Liver (tissue), 9 donors: ENCODE data around the gene FLII. TPM values are rescaled to one million over a fixed set of nuclear protein-coding genes. Genes with fewer than 3 reads are reported as not detected.

Source experiments
- DNase-seq: peaks from one replicate; pipeline ENCODE4 v3.0.0-alpha.2; 2017; ENCODE audit warnings: low spot score
- H3K27ac ChIP-seq, 2 donors: one replicate each; pipeline ENCODE4 v1.7.0; 2013; ENCODE audit warnings: inconsistent platforms in 2 of 2, low read length in 2 of 2, control low read depth in 1 of 2, low read depth in 1 of 2, mild to moderate bottlenecking in 1 of 2
- H3K27me3 ChIP-seq, 4 donors: one replicate each; pipeline versions ENCODE4 v1.6.1 to v1.7.0; 2013; ENCODE audit warnings: low read length in 3 of 4, inconsistent platforms in 1 of 4, mild to moderate bottlenecking in 1 of 4, moderate library complexity in 1 of 4; ENCODE audit not compliant: control insufficient read depth in 4 of 4, insufficient read depth in 4 of 4
- H3K36me3 ChIP-seq, 4 donors: one replicate each; pipeline versions ENCODE4 v1.6.1 to v1.7.0; 2013; ENCODE audit warnings: low read length in 3 of 4, mild to moderate bottlenecking in 3 of 4, low read depth in 1 of 4, moderate library complexity in 1 of 4; ENCODE audit not compliant: control insufficient read depth in 4 of 4, insufficient read depth in 3 of 4
- H3K4me1 ChIP-seq, 4 donors: one replicate each; pipeline versions ENCODE4 v1.6.1 to v1.7.0; 2013; ENCODE audit warnings: low read length in 3 of 4, mild to moderate bottlenecking in 3 of 4, moderate library complexity in 1 of 4; ENCODE audit not compliant: control insufficient read depth in 4 of 4, insufficient read depth in 4 of 4
- H3K4me3 ChIP-seq, 3 donors: one replicate each; pipeline versions ENCODE4 v1.6.1 to v1.7.0; 2013; ENCODE audit warnings: low read length in 3 of 3, control low read depth in 1 of 3, low read depth in 1 of 3, mild to moderate bottlenecking in 1 of 3
- H3K9ac ChIP-seq, 2 donors: one replicate each; pipeline ENCODE4 v1.7.0; 2013; ENCODE audit warnings: low read length in 2 of 2, mild to moderate bottlenecking in 2 of 2, moderate library complexity in 2 of 2, control low read depth in 1 of 2, low read depth in 1 of 2
- H3K9me3 ChIP-seq, 4 donors: one replicate each; pipeline versions ENCODE4 v1.6.1 to v1.7.0; 2013; ENCODE audit warnings: low read length in 3 of 4; ENCODE audit not compliant: control insufficient read depth in 4 of 4
- FOXA1 ChIP-seq: IDR thresholded peaks from 2 replicates; pipeline ENCODE4 v1.6.1; 2016; ENCODE audit warnings: antibody characterized with exemption
- HNF4G ChIP-seq: IDR thresholded peaks from 2 replicates; pipeline ENCODE4 v1.6.1; 2016; ENCODE audit warnings: antibody characterized with exemption
- NR2F2 ChIP-seq: IDR thresholded peaks from 2 replicates; pipeline ENCODE4 v1.6.1; 2016; ENCODE audit warnings: antibody characterized with exemption
- RAD21 ChIP-seq, 2 donors: IDR thresholded peaks; 2 replicates each; pipeline ENCODE4 v1.6.1; 2016; ENCODE audit warnings: antibody characterized with exemption in 2 of 2, mild to moderate bottlenecking in 2 of 2
- REST ChIP-seq: IDR thresholded peaks from 2 replicates; pipeline ENCODE4 v1.6.1; 2016; ENCODE audit warnings: antibody characterized with exemption, mild to moderate bottlenecking
- RXRA ChIP-seq, 2 donors: IDR thresholded peaks; 2 replicates each; pipeline ENCODE4 v1.6.1; 2017 to 2018; ENCODE audit warnings: antibody characterized with exemption in 2 of 2, mild to moderate bottlenecking in 1 of 2
- TAF1 ChIP-seq: conservative IDR thresholded peaks from 2 replicates; pipeline ENCODE4 v1.6.1; 2016; ENCODE audit warnings: antibody characterized with exemption, mild to moderate bottlenecking
- WGBS: extraction: QIAGEN DNeasy Blood & Tissue Kit; methylation state at CpG from one replicate; pipeline ENCODE4 v1.1.7; 2013; 5-methylcytosine and 5-hydroxymethylcytosine counted together
- polyA plus RNA-seq, 2 donors: library from polyadenylated mRNA; stranded (reverse) in 1 of 2; unstranded in 1 of 2; fragments of 200-250 nt in 1 of 2; fragments of >200 nt in 1 of 2; fragmentation: Nextera tagmentation in 1 of 2; extraction: Ambion mirVana in 1 of 2; gene quantifications; one replicate each; pipeline versions ENCODE4 v1.2.1 to v1.2.3, GENCODE V29; 2013 to 2015
- total RNA-seq, 2 donors: library from RNA; depleted of rRNA; stranded (reverse); fragments of >200 nt; gene quantifications; one replicate each; pipeline ENCODE4 v1.2.3, GENCODE V29; 2014
- TF ChIP-seq, protein P1 (sequence below): fragments of 150-350 bp; IDR thresholded peaks from 2 replicates; pipeline ENCODE4 v1.5.1; 2017; ENCODE audit warnings: improper control_type of control experiment, low read depth, low read length; ENCODE audit not compliant: missing input control
- TF ChIP-seq, protein P2 (sequence below): IDR thresholded peaks from 2 replicates; pipeline ENCODE4 v1.6.1; 2016; ENCODE audit warnings: antibody characterized with exemption
- donor health status: healthy.
- donor health status: healthy.
- donor health status: healthy.
- donor health status: healthy.
- donor health status: healthy.

Gene FLII
- total and polyA plus RNA-seq, 4 donors: 49.3 to 90.9 (median 76.3) TPM

GRCh38 chr17:18197535-18198194 lies 60.9 kb downstream of the FLII start:
- Histone ChIP-seq H3K36me3 (peaks cover 5 to 45% (median 27%) of the 10 kb centered on the region in 4 donors), H3K27ac (no peak overlapping the region), H3K27me3 (no peaks in the 10 kb centered on the region), H3K9me3 (no peaks in the 10 kb centered on the region), H3K9ac (no peak overlapping the region), H3K4me1 (peaks cover 0 to 17% (median 5%) of the 10 kb centered on the region in 4 donors), H3K4me3 (no peak overlapping the region)
- DNase-seq: no peak
- no peak for TF ChIP-seq REST
- no peak for TF ChIP-seq FOXA1
- TF ChIP-seq HNF4G: no peak
- TF ChIP-seq TAF1: no peak
- no peak for TF ChIP-seq RAD21 (IDR thresholded peaks at IDR 0.05)
- TF ChIP-seq RXRA (IDR thresholded peaks at IDR 0.05): no peak
- TF ChIP-seq NR2F2: no peak
- WGBS: 90% methylated on average over 3 of the region's 3 CpGs

GRCh38 chr17:18195246-18195645 lies 63.3 kb downstream of the FLII start:
- H3K9me3 ChIP-seq: no peaks in the 10 kb centered on the region
- no peak overlapping the region for H3K4me3 ChIP-seq
- no peak for DNase-seq
- no peak overlapping the region for H3K27ac ChIP-seq
- H3K27me3 ChIP-seq: no peaks in the 10 kb centered on the region
- WGBS: 93% methylated on average over 5 of the region's 5 CpGs
- H3K9ac ChIP-seq: no peak overlapping the region
- peaks cover 5 to 39% (median 23%) of the 10 kb centered on the region in 4 donors for H3K36me3 ChIP-seq
- TF ChIP-seq RXRA (IDR thresholded peaks at IDR 0.05) (no peak), REST (no peak)
- TF ChIP-seq, protein P1, sequence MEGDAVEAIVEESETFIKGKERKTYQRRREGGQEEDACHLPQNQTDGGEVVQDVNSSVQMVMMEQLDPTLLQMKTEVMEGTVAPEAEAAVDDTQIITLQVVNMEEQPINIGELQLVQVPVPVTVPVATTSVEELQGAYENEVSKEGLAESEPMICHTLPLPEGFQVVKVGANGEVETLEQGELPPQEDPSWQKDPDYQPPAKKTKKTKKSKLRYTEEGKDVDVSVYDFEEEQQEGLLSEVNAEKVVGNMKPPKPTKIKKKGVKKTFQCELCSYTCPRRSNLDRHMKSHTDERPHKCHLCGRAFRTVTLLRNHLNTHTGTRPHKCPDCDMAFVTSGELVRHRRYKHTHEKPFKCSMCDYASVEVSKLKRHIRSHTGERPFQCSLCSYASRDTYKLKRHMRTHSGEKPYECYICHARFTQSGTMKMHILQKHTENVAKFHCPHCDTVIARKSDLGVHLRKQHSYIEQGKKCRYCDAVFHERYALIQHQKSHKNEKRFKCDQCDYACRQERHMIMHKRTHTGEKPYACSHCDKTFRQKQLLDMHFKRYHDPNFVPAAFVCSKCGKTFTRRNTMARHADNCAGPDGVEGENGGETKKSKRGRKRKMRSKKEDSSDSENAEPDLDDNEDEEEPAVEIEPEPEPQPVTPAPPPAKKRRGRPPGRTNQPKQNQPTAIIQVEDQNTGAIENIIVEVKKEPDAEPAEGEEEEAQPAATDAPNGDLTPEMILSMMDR: no peak
- TF ChIP-seq, protein P2, sequence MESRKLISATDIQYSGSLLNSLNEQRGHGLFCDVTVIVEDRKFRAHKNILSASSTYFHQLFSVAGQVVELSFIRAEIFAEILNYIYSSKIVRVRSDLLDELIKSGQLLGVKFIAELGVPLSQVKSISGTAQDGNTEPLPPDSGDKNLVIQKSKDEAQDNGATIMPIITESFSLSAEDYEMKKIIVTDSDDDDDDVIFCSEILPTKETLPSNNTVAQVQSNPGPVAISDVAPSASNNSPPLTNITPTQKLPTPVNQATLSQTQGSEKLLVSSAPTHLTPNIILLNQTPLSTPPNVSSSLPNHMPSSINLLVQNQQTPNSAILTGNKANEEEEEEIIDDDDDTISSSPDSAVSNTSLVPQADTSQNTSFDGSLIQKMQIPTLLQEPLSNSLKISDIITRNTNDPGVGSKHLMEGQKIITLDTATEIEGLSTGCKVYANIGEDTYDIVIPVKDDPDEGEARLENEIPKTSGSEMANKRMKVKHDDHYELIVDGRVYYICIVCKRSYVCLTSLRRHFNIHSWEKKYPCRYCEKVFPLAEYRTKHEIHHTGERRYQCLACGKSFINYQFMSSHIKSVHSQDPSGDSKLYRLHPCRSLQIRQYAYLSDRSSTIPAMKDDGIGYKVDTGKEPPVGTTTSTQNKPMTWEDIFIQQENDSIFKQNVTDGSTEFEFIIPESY: no peak
- H3K4me1 ChIP-seq: peaks cover 15 to 29% (median 18%) of the 10 kb centered on the region in 4 donors

Other genes starting within 250 kb of the FLII start
- 10 to 100 TPM; 12.9 to 14.4 TPM for gene ATPAF2, start 219.6 kb downstream of the FLII start, total RNA-seq
- 10 to 100 TPM; 19.1 to 20.1 TPM for gene ATPAF2, start 219.6 kb downstream of the FLII start, polyA plus RNA-seq
- 1 to 10 TPM; 4.4 to 4.9 TPM for gene GID4, start 219.3 kb downstream of the FLII start, total RNA-seq
- 1 to 10 TPM; 1.7 to 3.0 TPM for gene GID4, start 219.3 kb downstream of the FLII start, polyA plus RNA-seq
- gene DRG2, start 170.8 kb downstream of the FLII start, total RNA-seq: 10 to 100 TPM; 10.9 to 24.9 TPM
- gene DRG2, start 170.8 kb downstream of the FLII start, polyA plus RNA-seq: 10 to 100 TPM; 17.0 to 20.2 TPM
- gene MYO15A, start 150.0 kb downstream of the FLII start, total RNA-seq: 1 to 10 TPM in 1 of 2 donors, under 1 TPM in 1; 0.84 to 2.9 TPM
- gene MYO15A, start 150.0 kb downstream of the FLII start, polyA plus RNA-seq: 1 to 10 TPM in 1 of 2 donors, under 1 TPM in 1; 0.15 to 1.1 TPM
- gene ALKBH5, start 74.9 kb downstream of the FLII start, total RNA-seq: 10 to 100 TPM; 62.1 to 67.8 TPM
- gene ALKBH5, start 74.9 kb downstream of the FLII start, polyA plus RNA-seq: 10 to 100 TPM; 30.5 to 30.6 TPM
- 10 to 100 TPM in 1 of 2 donors, 1 to 10 TPM in 1; 3.4 to 12.0 TPM for gene LLGL1, start 33.1 kb downstream of the FLII start, total RNA-seq
- gene LLGL1, start 33.1 kb downstream of the FLII start, polyA plus RNA-seq: 1 to 10 TPM in 1 of 2 donors, under 1 TPM in 1; 0.39 to 2.2 TPM
- 10 to 100 TPM in 1 of 2 donors, 1 to 10 TPM in 1; 7.4 to 11.1 TPM for gene MIEF2, start 1.9 kb upstream of the FLII start, total RNA-seq
- gene MIEF2, start 1.9 kb upstream of the FLII start, polyA plus RNA-seq: 1 to 10 TPM; 4.1 to 5.8 TPM
- gene TOP3A, start 56.3 kb upstream of the FLII start, total RNA-seq: 10 to 100 TPM; 18.3 to 37.5 TPM
- gene TOP3A, start 56.3 kb upstream of the FLII start, polyA plus RNA-seq: 10 to 100 TPM in 1 of 2 donors, 1 to 10 TPM in 1; 6.6 to 10.2 TPM
- gene SMCR8, start 56.6 kb upstream of the FLII start, total RNA-seq: 1 to 10 TPM; 9.0 to 9.7 TPM
- 1 to 10 TPM in 1 of 2 donors, under 1 TPM in 1; 0.76 to 3.2 TPM for gene SMCR8, start 56.6 kb upstream of the FLII start, polyA plus RNA-seq
- 100 to 1,000 TPM in 1 of 2 donors, 10 to 100 TPM in 1; 39.6 to 307 TPM for gene SHMT1, start 104.8 kb upstream of the FLII start, total RNA-seq
- gene SHMT1, start 104.8 kb upstream of the FLII start, polyA plus RNA-seq: 100 to 1,000 TPM; 343 to 360 TPM
- 1 to 10 TPM in 1 of 2 donors, not detected in 1; 1.0 TPM for gene EVPLL, start 119.0 kb upstream of the FLII start, total RNA-seq
- gene EVPLL, start 119.0 kb upstream of the FLII start, polyA plus RNA-seq: 1 to 10 TPM in 1 of 2 donors, under 1 TPM in 1; 0.44 to 1.0 TPM
- gene LGALS9C, start 218.1 kb upstream of the FLII start, total RNA-seq: under 1 TPM in 1 of 2 donors, not detected in 1; 0.25 TPM
- under 1 TPM; 0.18 to 0.24 TPM for gene LGALS9C, start 218.1 kb upstream of the FLII start, polyA plus RNA-seq